GM23338 (cell line): ENCODE measurements around the gene MFSD2B. TPM values are rescaled to one million over a fixed set of nuclear protein-coding genes. Genes with fewer than 3 reads are reported as not detected.

Experiments
- ATAC-seq: fragments of 200-7000 bp; cut with Tn5 transposase; 3 replicates; pipeline ENCODE4 v1.9.1; 2020
- DNase-seq: peaks from one replicate; pipeline ENCODE4 v3.0.0-alpha.2; 2015; ENCODE audit warnings: low spot score
- H2AFZ ChIP-seq: fragments of 200-600 bp; sonication (generic); 2 replicates; pipeline ENCODE4 v1.8.0; 2016; ENCODE audit warnings: antibody characterized with exemption, mild to moderate bottlenecking, moderate library complexity
- H3F3A ChIP-seq: fragments of 200-600 bp; sonication (generic); replicated peaks from 2 replicates; pipeline ENCODE4 v1.8.0; 2017; ENCODE audit warnings: antibody characterized with exemption, mixed run types, low read depth
- H3K27ac ChIP-seq: fragments of 200-600 bp; sonication (generic); 2 replicates; pipeline ENCODE4 v1.6.1; 2016; ENCODE audit warnings: low read depth
- H3K27me3 ChIP-seq: fragments of 200-600 bp; sonication (generic); 2 replicates; pipeline ENCODE4 v1.8.0; 2016; ENCODE audit warnings: mild to moderate bottlenecking, mixed run types, moderate library complexity; ENCODE audit not compliant: insufficient read depth
- H3K36me3 ChIP-seq: fragments of 200-600 bp; sonication (generic); 2 replicates; pipeline ENCODE4 v1.8.0; 2016; ENCODE audit warnings: mild to moderate bottlenecking; ENCODE audit not compliant: insufficient read depth
- H3K4me1 ChIP-seq: fragments of 200-600 bp; sonication (generic); 2 replicates; pipeline ENCODE4 v1.8.0; 2016; ENCODE audit warnings: mild to moderate bottlenecking, moderate library complexity; ENCODE audit not compliant: insufficient read depth
- H3K4me2 ChIP-seq: fragments of 200-600 bp; sonication (generic); 2 replicates; pipeline ENCODE4 v1.7.1; 2017; ENCODE audit warnings: mixed run types
- H3K4me3 ChIP-seq: fragments of 200-600 bp; sonication (generic); 2 replicates; pipeline ENCODE4 v1.6.1; 2016; ENCODE audit warnings: mixed run types
- H3K79me2 ChIP-seq: fragments of 200-600 bp; sonication (generic); replicated peaks from 2 replicates; pipeline ENCODE4 v1.8.0; 2017; ENCODE audit warnings: mild to moderate bottlenecking; ENCODE audit not compliant: insufficient read depth
- H3K9me2 ChIP-seq: fragments of 200-600 bp; sonication (generic); 2 replicates; pipeline ENCODE4 v1.8.0; 2017; ENCODE audit not compliant: insufficient read depth
- H4K20me1 ChIP-seq: fragments of 200-600 bp; sonication (generic); replicated peaks from 2 replicates; pipeline ENCODE4 v1.8.0; 2017; ENCODE audit warnings: mild to moderate bottlenecking; ENCODE audit not compliant: insufficient read depth
- H3K27ac Mint-ChIP-seq: 2 replicates; pipeline ENCODE4 v1.8.0; 2020; ENCODE audit warnings: inconsistent platforms, mild to moderate bottlenecking, moderate library complexity, mixed read lengths
- H3K27me3 Mint-ChIP-seq: 3 replicates; pipeline ENCODE4 v1.8.0; 2022; ENCODE audit warnings: low read depth, mild to moderate bottlenecking, moderate library complexity, mixed read lengths, inconsistent platforms; ENCODE audit not compliant: insufficient read depth, poor library complexity
- H3K36me3 Mint-ChIP-seq: 3 replicates; pipeline ENCODE4 v1.8.0; 2021; ENCODE audit warnings: low read depth, mild to moderate bottlenecking, inconsistent platforms, moderate library complexity, mixed read lengths
- H3K4me1 Mint-ChIP-seq: 3 replicates; pipeline ENCODE4 v1.8.0; 2020; ENCODE audit warnings: mild to moderate bottlenecking, inconsistent platforms, mixed read lengths
- H3K4me3 Mint-ChIP-seq: 3 replicates; pipeline ENCODE4 v1.8.0; 2021; ENCODE audit warnings: moderate library complexity, mild to moderate bottlenecking, inconsistent platforms, mixed read lengths
- H3K9me3 Mint-ChIP-seq: 3 replicates; pipeline ENCODE4 v1.8.0; 2020; ENCODE audit warnings: moderate library complexity, mild to moderate bottlenecking, inconsistent platforms, mixed read lengths
- CREB1 ChIP-seq: fragments of 250-450 bp; sonication (Bioruptor Pico); IDR thresholded peaks from 2 replicates; pipeline ENCODE4 v1.5.0; 2020; ENCODE audit warnings: low read depth, mild to moderate bottlenecking, moderate library complexity
- EZH2 ChIP-seq: fragments of 200-600 bp; sonication (generic); IDR thresholded peaks from one replicate; pipeline ENCODE4 v1.8.0; 2017; ENCODE audit warnings: antibody characterized with exemption, mild to moderate bottlenecking, low read depth; ENCODE audit not compliant: unreplicated experiment
- EZH2phosphoT487 ChIP-seq: fragments of 200-600 bp; sonication (generic); IDR thresholded peaks from one replicate; pipeline ENCODE4 v1.8.1; 2018; ENCODE audit warnings: antibody characterized with exemption; ENCODE audit not compliant: unreplicated experiment
- JUNB ChIP-seq: IDR thresholded peaks from one replicate; pipeline ENCODE4 v1.6.1; 2016; ENCODE audit warnings: antibody characterized with exemption; ENCODE audit not compliant: unreplicated experiment
- NANOG ChIP-seq: IDR thresholded peaks from 2 replicates; pipeline ENCODE4 v1.6.1; 2016; ENCODE audit warnings: antibody characterized with exemption, borderline replicate concordance
- POLR2AphosphoS5 ChIP-seq: IDR thresholded peaks from 2 replicates; pipeline ENCODE4 v1.6.1; 2016; ENCODE audit warnings: antibody characterized with exemption, low read depth
- REST ChIP-seq: IDR thresholded peaks from one replicate; pipeline ENCODE4 v1.6.1; 2018; ENCODE audit warnings: antibody characterized with exemption; ENCODE audit not compliant: unreplicated experiment
- STAT1 ChIP-seq: IDR thresholded peaks from one replicate; pipeline ENCODE4 v1.6.1; 2016; ENCODE audit warnings: antibody characterized with exemption; ENCODE audit not compliant: unreplicated experiment
- ZNF114 ChIP-seq: fragments of 250-450 bp; sonication (Bioruptor Pico); IDR thresholded peaks from 2 replicates; pipeline ENCODE4 v1.5.0; 2020; ENCODE audit warnings: mild to moderate bottlenecking, moderate library complexity
- ZNF462 ChIP-seq: fragments of 250-450 bp; sonication (Bioruptor Pico); IDR thresholded peaks from 2 replicates; pipeline ENCODE4 v1.5.0; 2020; ENCODE audit warnings: mild to moderate bottlenecking, moderate library complexity
- polyA plus RNA-seq: library from polyadenylated mRNA; unstranded; fragments of >200 nt; fragmentation: Nextera tagmentation; extraction: Ambion mirVana; gene quantifications from 2 replicates; pipeline ENCODE4 v1.2.1, GENCODE V29; 2016
- total RNA-seq: library from RNA; depleted of rRNA; stranded (reverse); fragments of >200 nt; shearing (Covaris generic); gene quantifications from 2 replicates; pipeline ENCODE4 v1.2.3, GENCODE V29; 2014
- TF ChIP-seq, protein P1 (sequence below), 2 experiments: fragments of 200-600 bp in 1 of 2; sonication (generic) in 1 of 2; conservative IDR thresholded peaks; 2 replicates each; pipeline versions ENCODE4 v1.5.1 to v1.6.1; 2016 to 2017; ENCODE audit warnings: antibody characterized with exemption in 2 of 2, low read depth in 2 of 2, mild to moderate bottlenecking in 2 of 2, moderate library complexity in 1 of 2

MFSD2B gene
- total and polyA plus RNA-seq, 2 experiments from 2014 or later: 0.21 to 2.3 TPM

DNA sequence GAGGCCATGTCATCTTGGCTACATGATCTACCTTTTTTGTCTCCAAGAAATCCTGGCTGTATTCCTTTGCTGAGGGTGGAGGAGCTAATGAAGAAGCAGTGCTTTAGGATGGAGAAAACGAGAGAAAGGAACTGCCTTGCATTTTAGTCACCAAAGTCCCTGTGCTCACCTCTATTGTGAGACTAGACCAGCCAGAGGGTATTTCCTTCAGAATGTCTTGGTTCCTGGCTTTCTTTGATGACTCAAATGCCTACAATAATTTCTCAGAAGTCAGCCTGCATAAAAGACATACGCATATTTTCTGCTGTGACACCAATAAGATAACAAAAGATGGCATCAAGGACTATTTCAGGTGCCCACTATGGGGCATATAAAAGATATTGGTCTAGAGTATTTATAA is 55.5 kb downstream of the MFSD2B start (continued):
- TF ChIP-seq ZNF462 (CRISPR knock-in tag) (no peak), REST (no peak)

GRCh38 chr2:24072259-24072658 is 62.4 kb downstream of the MFSD2B start:
- peaks cover 55% of the 10 kb centered on the region for H3K79me2 ChIP-seq
- H3K27me3 Mint-ChIP-seq: peaks cover 3% of the 10 kb centered on the region
- no peak overlapping the region for H3K27ac ChIP-seq
- H3K36me3 ChIP-seq: peaks cover 28% of the 10 kb centered on the region
- peaks cover 41% of the 10 kb centered on the region for H3K36me3 Mint-ChIP-seq
- peaks cover 9% of the 10 kb centered on the region for H3K4me1 Mint-ChIP-seq
- no peak overlapping the region for H3K4me2 ChIP-seq
- no peaks in the 10 kb centered on the region for H3K9me2 ChIP-seq
- H2AFZ ChIP-seq: no peak overlapping the region
- H3K9me3 Mint-ChIP-seq: no peaks in the 10 kb centered on the region
- no peak overlapping the region for H3K4me3 ChIP-seq
- H3K27ac Mint-ChIP-seq: no peak overlapping the region
- H3K4me1 ChIP-seq: peaks cover 16% of the 10 kb centered on the region; the same call in 1 of the 2 replicates
- no peak overlapping the region for H3K4me3 Mint-ChIP-seq
- no peak for ATAC-seq
- H4K20me1 ChIP-seq: peaks cover 3% of the 10 kb centered on the region; the same call in 1 of the 2 replicates
- peaks cover 19% of the 10 kb centered on the region for H3F3A ChIP-seq
- H3K27me3 ChIP-seq: no peaks in the 10 kb centered on the region
- DNase-seq: no peak
- TF ChIP-seq NANOG: no peak
- no peak for TF ChIP-seq STAT1
- no peak for TF ChIP-seq EZH2
- TF ChIP-seq, protein P1, sequence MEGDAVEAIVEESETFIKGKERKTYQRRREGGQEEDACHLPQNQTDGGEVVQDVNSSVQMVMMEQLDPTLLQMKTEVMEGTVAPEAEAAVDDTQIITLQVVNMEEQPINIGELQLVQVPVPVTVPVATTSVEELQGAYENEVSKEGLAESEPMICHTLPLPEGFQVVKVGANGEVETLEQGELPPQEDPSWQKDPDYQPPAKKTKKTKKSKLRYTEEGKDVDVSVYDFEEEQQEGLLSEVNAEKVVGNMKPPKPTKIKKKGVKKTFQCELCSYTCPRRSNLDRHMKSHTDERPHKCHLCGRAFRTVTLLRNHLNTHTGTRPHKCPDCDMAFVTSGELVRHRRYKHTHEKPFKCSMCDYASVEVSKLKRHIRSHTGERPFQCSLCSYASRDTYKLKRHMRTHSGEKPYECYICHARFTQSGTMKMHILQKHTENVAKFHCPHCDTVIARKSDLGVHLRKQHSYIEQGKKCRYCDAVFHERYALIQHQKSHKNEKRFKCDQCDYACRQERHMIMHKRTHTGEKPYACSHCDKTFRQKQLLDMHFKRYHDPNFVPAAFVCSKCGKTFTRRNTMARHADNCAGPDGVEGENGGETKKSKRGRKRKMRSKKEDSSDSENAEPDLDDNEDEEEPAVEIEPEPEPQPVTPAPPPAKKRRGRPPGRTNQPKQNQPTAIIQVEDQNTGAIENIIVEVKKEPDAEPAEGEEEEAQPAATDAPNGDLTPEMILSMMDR (conservative IDR thresholded peaks at IDR 0.05; ENCODE audit: low read depth in 2 of 2): no peak
- TF ChIP-seq POLR2AphosphoS5: no peak
- no peak for TF ChIP-seq JUNB
- no peak for TF ChIP-seq ZNF114 (CRISPR knock-in tag)
- TF ChIP-seq CREB1: no peak
- no peak for TF ChIP-seq EZH2phosphoT487
